ENCODE measurements around the gene FGFR4. TPM values are rescaled to one million over a fixed set of nuclear protein-coding genes. Genes with fewer than 3 reads are reported as not detected.

Gene FGFR4
- total and polyA plus RNA-seq, 2 donors (not counting 1 experiment from before 2014, with no cell fraction given), result 1.2 to 2.7 TPM

DNA sequence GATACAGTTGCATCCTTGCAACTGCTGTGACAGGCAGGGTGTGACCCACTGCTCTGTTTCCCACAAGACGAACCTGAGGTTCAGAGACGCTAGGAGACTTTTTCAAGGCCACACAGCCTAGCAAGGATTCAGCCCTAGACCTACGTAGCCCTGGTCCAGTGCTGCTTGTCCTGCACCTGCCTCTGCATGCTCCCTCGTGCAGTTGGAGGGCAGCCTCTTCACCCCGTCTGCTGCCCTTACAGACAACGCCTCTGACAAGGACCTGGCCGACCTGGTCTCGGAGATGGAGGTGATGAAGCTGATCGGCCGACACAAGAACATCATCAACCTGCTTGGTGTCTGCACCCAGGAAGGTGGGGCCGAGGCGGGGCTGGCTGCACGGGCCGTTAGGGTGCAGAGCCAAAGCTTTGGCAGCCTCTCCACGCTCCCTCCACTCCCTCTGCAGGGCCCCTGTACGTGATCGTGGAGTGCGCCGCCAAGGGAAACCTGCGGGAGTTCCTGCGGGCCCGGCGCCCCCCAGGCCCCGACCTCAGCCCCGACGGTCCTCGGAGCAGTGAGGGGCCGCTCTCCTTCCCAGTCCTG lies 8.5 kb downstream of the FGFR4 start:
- H3K4me1 Mint-ChIP-seq, result no peaks in the 10 kb centered on the region
- intact Hi-C loops (cut with micrococcal nuclease), result no loop called here
- DNase-seq (no peak), ATAC-seq (ENCODE audit: low read depth) (no peak)
- H4K20me1 ChIP-seq (ENCODE audit: control insufficient read depth, insufficient read depth, low read length, poor library complexity, severe bottlenecking), result no peaks in the 10 kb centered on the region
- no peak overlapping the region for H3K27ac Mint-ChIP-seq
- H3K27me3 ChIP-seq (replicated peaks in 1 of 4; ENCODE audit: control extremely low read depth in 1 of 4, control insufficient read depth in 3 of 4, insufficient read depth in 4 of 4, low read length in 3 of 4), result no peaks in the 10 kb centered on the region
- no peaks in the 10 kb centered on the region for H3K9me3 ChIP-seq (ENCODE audit: control extremely low read depth in 1 of 3, control insufficient read depth in 2 of 3, insufficient read depth in 1 of 3, low read length in 2 of 3)
- no peaks in the 10 kb centered on the region for H3K4me1 ChIP-seq (ENCODE audit: control insufficient read depth in 2 of 2, insufficient read depth in 2 of 2, low read length in 2 of 2)
- no peak overlapping the region for H2AFZ ChIP-seq (ENCODE audit: insufficient read depth, low read depth, low read length, poor library complexity, severe bottlenecking)
- no peak overlapping the region for H3K9ac ChIP-seq (ENCODE audit: low read length)
- ChIA-PET CTCF (interaction anchor here (1.5 kb wide), 1 partner anchor 23 kb away, joined by 6 read pairs; no protein-coding TSS in a partner anchor), POLR2A (no interaction called here)
- no peaks in the 10 kb centered on the region for H3K79me2 ChIP-seq (ENCODE audit: control insufficient read depth, insufficient read depth, low read length)
- H3K4me3 Mint-ChIP-seq, result no peak overlapping the region
- H3K36me3 ChIP-seq (replicated peaks in 1 of 2; ENCODE audit: control extremely low read depth in 1 of 2, control insufficient read depth in 1 of 2, extremely low read depth in 1 of 2, insufficient read depth in 2 of 2, low read length in 1 of 2), result no peaks in the 10 kb centered on the region
- no peak overlapping the region for H3K4me2 ChIP-seq (replicated peaks; ENCODE audit: low read depth, low read length, poor library complexity, severe bottlenecking)
- no peak overlapping the region for H3K4me3 ChIP-seq (ENCODE audit: control extremely low read depth in 1 of 5, extremely low read depth in 1 of 5, insufficient read depth in 1 of 5, low read depth in 2 of 5, low read length in 4 of 5)
- 92% methylated on average over 28 of the region's 28 CpGs for WGBS (ENCODE audit: insufficient coverage)
- TF ChIP-seq EZH2 (IDR thresholded peaks at IDR 0.05; ENCODE audit: borderline replicate concordance, insufficient read depth, low read depth, low read length, poor library complexity, severe bottlenecking), result no peak
- TF ChIP-seq CTCF (IDR thresholded peaks at IDR 0.05), result no peak
- H3K27me3 Mint-ChIP-seq, result no peaks in the 10 kb centered on the region
- no peak overlapping the region for H3K27ac ChIP-seq (ENCODE audit: low read length in 2 of 2)
- no peaks in the 10 kb centered on the region for H3K9me3 Mint-ChIP-seq (ENCODE audit: insufficient read depth)

- no peaks in the 10 kb centered on the region for H3K27me3 ChIP-seq (replicated peaks in 1 of 4; ENCODE audit: control extremely low read depth in 1 of 4, control insufficient read depth in 3 of 4, insufficient read depth in 4 of 4, low read length in 3 of 4)
- Mint-ChIP-seq H3K27ac (no peak overlapping the region), H3K9me3 (ENCODE audit: insufficient read depth) (no peaks in the 10 kb centered on the region), H3K4me3 (no peak overlapping the region), H3K4me1 (no peaks in the 10 kb centered on the region), H3K27me3 (no peaks in the 10 kb centered on the region)
- no peak overlapping the region for H2AFZ ChIP-seq (ENCODE audit: insufficient read depth, low read depth, low read length, poor library complexity, severe bottlenecking)
- H3K36me3 ChIP-seq (replicated peaks in 1 of 2; ENCODE audit: control extremely low read depth in 1 of 2, control insufficient read depth in 1 of 2, extremely low read depth in 1 of 2, insufficient read depth in 2 of 2, low read length in 1 of 2), result no peaks in the 10 kb centered on the region
- no peaks in the 10 kb centered on the region for H3K4me1 ChIP-seq (ENCODE audit: control insufficient read depth in 2 of 2, insufficient read depth in 2 of 2, low read length in 2 of 2)
- WGBS (ENCODE audit: insufficient coverage), result 95% methylated on average over 26 of the region's 29 CpGs
- ATAC-seq (ENCODE audit: low read depth) (no peak), DNase-seq (no peak)
- H3K9me3 ChIP-seq (ENCODE audit: control extremely low read depth in 1 of 3, control insufficient read depth in 2 of 3, insufficient read depth in 1 of 3, low read length in 2 of 3), result no peaks in the 10 kb centered on the region
- no peak overlapping the region for H3K27ac ChIP-seq (ENCODE audit: low read length in 2 of 2)
- intact Hi-C loops (cut with micrococcal nuclease), result no loop called here
- POLR2A ChIA-PET, result no interaction called here
- CTCF ChIA-PET, result no interaction called here
- no peaks in the 10 kb centered on the region for H3K79me2 ChIP-seq (ENCODE audit: control insufficient read depth, insufficient read depth, low read length)
- H3K4me3 ChIP-seq (ENCODE audit: control extremely low read depth in 1 of 5, extremely low read depth in 1 of 5, insufficient read depth in 1 of 5, low read depth in 2 of 5, low read length in 4 of 5), result no peak overlapping the region
- H3K9ac ChIP-seq (ENCODE audit: low read length), result no peak overlapping the region
- H3K4me2 ChIP-seq (replicated peaks; ENCODE audit: low read depth, low read length, poor library complexity, severe bottlenecking), result no peak overlapping the region
- TF ChIP-seq EZH2 (IDR thresholded peaks at IDR 0.05; ENCODE audit: borderline replicate concordance, insufficient read depth, low read depth, low read length, poor library complexity, severe bottlenecking) (no peak), CTCF (IDR thresholded peaks at IDR 0.05) (no peak)
- no peaks in the 10 kb centered on the region for H4K20me1 ChIP-seq (ENCODE audit: control insufficient read depth, insufficient read depth, low read length, poor library complexity, severe bottlenecking)
These were observed 9.7 kb downstream of the FGFR4 start for GRCh38 chr5:177096162-177097015.

Data from B cell (primary cell).